NCI-H187 (cell line): ENCODE measurements around the gene BCAS4.

Experiments used
- DNase-seq, 2 experiments: peaks; one replicate each; lab custom pipeline; 2025; lab: John Stamatoyannopoulos, UW

The BCAS4 gene

DNA sequence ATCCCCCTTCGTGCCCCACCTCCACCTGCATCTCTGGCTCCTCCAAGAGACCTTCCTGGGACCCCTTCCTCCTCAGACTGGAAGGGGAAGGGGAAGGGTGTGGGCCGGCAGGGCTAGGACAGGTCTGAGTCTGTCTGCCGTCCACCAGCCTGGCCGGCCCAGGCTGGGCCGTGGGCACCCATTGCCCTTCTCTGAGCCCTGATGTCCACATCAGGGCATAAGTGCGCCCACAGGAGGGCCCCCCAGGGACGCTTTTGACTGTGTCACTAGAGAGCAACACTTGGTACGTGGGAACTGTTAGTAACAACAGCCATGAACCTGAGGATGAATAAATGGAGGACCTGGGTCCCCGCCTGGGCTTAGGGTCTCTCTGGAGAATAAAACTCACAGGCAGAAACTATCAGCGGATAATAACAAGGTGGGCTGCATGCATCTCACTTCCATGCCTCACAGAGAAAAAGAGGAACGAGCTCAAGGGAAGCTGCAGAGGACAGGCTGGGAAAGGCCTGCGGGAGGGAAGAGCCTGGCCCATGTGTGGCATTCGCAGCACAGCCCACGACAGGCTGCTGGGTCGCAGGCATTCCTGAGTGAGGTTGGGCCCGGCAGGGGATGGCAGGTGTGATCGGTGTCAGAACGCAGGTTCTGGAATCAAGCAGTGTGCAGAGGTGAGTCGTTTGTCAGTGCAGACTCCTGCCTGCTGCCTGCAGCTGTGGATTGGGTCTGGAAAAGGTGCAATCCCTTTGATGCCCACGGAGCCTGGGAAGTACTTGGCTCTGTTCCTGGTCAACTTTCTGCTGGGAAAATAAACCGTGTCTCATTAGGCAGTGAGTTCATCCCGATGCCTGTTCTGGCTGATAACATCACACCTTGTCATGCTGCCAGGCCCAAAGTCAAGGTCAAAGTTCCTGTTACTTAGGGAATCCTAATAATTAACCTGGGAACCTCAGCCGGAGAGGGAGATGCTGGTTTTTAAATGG, 60.9 kb downstream of the BCAS4 start:
- DNase-seq, result no peak

DNA sequence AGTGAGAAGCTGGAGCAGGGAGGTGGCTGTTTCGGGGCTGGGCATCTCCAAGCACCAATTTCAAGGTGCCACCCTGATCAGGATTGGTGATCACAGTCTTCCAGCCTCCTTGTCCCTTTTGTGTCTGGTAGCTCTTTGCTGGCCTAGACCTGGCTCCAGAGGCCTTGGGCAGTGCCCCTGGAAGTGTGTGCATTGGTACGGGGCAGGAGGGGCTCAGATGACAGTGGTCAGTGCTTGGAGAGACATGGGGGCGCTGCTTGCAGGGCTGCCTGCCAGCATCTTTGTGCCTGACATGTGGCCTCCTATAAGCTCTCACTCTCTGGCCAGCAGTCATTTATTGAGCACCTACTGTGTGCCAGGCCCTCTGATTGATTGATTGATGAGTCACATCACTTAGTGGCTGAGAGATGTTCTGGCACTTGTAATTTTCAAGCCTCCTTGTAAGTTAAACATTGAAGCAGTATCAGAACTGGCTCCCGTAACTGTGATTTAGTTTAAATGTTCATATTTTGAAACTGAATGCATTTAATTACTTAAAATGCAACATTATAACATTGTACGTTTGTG, 61.7 kb downstream of the BCAS4 start:
- DNase-seq, result no peak

GRCh38 chr20:50857348-50857747, 62.5 kb downstream of the BCAS4 start:
- DNase-seq, result no peak

- DNase-seq, result no peak
Measured at GRCh38 chr20:50858525-50858924, 63.7 kb downstream of the BCAS4 start.

- DNase-seq, result no peak
Measured at GRCh38 chr20:50859161-50859560, 64.3 kb downstream of the BCAS4 start.

GRCh38 chr20:50861012-50861411, 66.2 kb downstream of the BCAS4 start:
- DNase-seq, result no peak

DNA sequence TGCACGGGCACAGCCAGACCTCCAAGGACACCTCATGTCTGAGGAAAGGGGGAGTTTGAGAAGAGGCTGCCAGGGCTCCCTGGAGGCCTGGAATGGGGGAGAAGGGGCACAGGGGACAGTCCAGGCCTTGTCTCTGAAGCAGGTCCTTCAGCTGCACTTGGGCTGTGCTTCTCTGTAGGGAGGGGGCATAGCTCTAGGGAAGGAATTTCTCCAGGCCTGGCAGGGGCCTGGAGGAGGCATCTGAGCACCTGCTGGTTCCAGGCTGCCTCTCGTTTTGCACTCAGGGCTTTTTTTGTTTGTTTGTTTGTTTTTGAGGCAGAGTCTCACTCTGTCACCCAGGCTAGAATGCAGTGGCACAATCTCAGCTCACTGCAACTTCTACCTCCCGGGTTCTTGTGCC, 67.7 kb downstream of the BCAS4 start:
- no peak for DNase-seq

DNA sequence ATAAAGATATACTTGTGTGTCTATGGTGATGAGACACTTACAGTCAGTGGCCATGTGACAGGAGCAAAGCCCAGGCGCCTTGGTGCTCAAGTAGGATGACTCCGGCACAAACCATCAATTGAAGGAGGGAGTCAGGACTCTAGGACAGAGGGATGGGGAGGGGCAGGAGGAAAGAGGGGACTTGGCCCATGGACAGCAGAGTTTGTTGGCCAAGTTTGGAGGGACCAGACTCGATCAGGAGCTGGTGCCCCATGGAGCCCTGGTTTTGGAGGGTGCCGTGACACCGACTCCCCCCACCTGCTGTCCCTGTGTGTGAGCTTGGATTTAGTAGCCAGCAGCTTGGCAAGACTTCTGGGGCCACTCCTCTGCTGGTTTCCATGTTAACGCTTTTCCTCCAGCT, 70.3 kb downstream of the BCAS4 start:
- DNase-seq, result no peak

- DNase-seq, result no peak
Measured at GRCh38 chr20:50865591-50865990, 70.7 kb downstream of the BCAS4 start.

- DNase-seq, result no peak
Measured at GRCh38 chr20:50866036-50866685, 71.3 kb downstream of the BCAS4 start.

DNA sequence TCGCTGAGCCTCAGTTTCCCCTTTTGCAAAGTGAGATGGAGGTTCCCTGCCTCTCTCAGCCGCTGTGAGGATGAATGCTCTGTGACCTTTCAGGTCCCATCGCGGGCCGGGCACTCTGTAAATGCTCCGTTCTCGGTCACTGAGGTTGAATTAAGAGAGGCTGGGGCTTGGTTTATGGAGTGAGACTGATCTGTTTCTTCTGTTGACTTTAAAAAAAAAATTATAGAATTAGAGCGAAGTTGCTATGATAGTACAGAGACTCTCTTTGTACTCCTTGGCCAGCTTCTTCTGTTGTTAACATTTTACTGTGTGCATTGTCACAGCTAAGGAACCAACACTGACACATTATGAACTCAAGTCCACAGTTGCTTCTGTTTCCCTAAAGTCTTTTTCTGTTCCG, 72.0 kb downstream of the BCAS4 start:
- DNase-seq, result no peak

- DNase-seq, result no peak
Measured at GRCh38 chr20:50867805-50868204, 72.9 kb downstream of the BCAS4 start.

GRCh38 chr20:50868509-50869495, 73.9 kb downstream of the BCAS4 start:
- no peak for DNase-seq

GRCh38 chr20:50870561-50871161, 75.8 kb downstream of the BCAS4 start:
- DNase-seq, result no peak

DNA sequence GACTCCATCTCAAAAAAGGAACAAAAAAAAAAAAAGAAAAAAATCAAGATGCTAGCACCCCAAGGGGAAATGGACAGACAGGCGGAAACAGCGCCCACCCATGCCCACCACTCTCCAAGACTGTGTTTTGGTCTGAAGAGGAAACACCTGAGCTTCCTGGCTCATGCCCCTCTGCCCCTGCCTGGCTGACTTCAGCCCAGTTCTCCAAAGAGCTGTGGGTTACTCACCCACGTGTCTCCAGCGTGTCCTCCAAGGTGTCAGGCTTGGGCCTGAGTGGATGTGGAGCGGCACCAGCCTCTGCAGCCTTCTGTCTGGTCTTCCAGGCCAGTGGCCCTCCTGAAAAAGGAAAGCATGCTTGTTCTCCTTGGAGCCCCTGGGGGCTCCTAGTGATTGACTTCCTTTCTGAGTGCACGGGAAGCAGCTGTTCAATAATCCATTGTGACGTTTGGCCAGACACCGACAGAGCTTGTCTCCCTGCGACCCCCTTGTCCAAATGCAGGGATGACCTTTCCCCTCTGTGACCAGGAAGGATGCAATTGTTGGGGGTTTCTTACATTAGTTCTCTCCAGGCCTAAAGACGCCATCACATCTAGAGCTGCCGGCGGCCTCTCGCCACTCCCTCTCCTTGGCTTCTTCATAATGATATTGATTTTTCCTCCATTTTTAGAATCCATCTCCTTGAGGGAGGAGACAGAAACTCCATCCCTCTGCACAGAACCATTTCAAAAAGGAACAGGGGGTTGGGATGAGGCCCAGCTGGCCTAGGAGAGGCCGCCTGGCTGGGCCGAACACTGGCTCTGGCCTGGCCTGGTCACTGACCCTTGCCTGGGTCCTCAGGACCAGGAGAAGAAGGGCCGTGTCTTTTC, 77.9 kb downstream of the BCAS4 start:
- no peak for DNase-seq

DNA sequence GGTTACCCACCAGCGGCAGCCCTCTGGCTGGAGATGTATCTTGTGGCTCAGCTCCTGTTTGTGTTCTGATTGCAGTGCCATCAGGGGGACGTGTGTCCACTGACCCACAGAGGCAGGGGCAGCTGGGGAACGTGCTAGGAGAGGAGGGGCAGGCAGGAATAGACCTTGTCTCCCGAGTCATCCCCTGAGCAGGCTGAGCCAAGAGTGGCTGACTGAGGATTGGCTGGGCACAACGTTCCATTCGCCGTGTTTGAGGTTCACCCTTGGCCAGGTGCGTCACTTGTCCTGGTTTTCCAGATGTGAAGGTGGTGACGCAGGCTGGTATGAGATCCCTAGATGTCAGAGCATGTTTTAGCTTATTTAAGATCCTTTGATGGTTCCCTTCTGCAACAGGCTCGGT, 78.7 kb downstream of the BCAS4 start:
- DNase-seq, result no peak

- no peak for DNase-seq
Measured at GRCh38 chr20:50874111-50874757, 79.4 kb downstream of the BCAS4 start.

DNA sequence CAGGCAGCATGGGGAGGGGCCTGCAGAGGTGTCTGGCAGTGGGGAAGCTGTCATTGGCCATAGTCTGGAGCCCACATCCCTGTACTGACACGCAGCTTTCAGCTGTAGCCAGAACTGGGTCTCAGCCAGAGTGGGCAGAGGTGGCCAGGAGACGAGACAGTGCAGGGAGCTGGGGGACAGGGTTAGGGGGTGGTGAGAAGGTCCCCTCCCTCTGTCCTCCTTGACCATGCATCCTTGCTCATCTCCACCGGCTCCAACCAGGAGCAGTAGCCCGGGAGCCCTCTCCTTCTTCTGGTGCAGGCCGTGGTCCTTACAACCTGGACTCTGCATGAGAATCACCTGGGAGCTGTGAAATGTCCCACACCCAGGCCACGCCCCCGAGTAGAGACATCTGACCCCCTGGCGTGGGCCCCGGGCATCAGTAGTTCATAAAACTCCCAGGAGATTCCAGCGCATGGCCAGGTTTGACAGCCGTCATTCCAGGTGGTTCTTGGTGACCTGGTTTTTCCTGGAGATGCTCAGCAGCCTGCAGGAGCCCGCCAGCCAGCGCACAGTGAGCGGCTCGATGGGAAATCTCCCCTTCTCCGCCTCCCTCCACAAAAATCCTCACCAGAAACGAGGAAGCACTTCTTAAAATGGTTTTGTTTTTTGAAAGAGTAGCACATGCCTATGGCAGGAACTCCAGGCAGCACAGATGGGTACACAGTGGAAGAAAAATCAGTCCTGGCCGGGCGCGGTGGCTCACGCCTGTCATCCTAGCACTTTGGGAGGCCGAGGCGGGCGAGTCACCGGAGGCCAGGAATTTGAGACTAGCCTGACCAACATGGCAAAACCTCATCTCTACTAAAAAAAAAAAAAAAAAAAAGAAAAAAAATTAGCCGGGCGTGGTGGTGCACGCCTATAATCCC, 80.2 kb downstream of the BCAS4 start:
- no peak for DNase-seq
